Measurements from ENCODE around the gene UPB1. TPM values are rescaled to one million over a fixed set of nuclear protein-coding genes. Genes with fewer than 3 reads are reported as not detected.

The UPB1 gene
- under 1 TPM; 0.40 to 0.67 TPM for total RNA-seq

- DNase-seq, result no peak
- no peaks in the 10 kb centered on the region for H3K9me3 Mint-ChIP-seq
- CTCF ChIA-PET, result no interaction called here
- POLR2A ChIA-PET, result no interaction called here
- H3K27ac Mint-ChIP-seq, result no peak within 1 kb of the TSS
- no peak within 1 kb of the TSS for H3K4me3 Mint-ChIP-seq
- peaks cover 16% of the 10 kb centered on the region for H3K4me1 Mint-ChIP-seq
- no peaks in the 10 kb centered on the region for H3K36me3 Mint-ChIP-seq (ENCODE audit: low read depth)
- peaks cover 39% of the 10 kb centered on the region for H3K27me3 Mint-ChIP-seq
These were observed at the start of gene UPB1 for GRCh38 chr22:24494528-24495364. UPB1 (plus strand) TSS chr22:24495332; CDS start chr22:24495404, 72 bp downstream.

- Mint-ChIP-seq H3K4me1 (peaks cover 15% of the 10 kb centered on the region), H3K27ac (no peak overlapping the region), H3K27me3 (no peaks in the 10 kb centered on the region), H3K4me3 (no peak overlapping the region), H3K36me3 (ENCODE audit: low read depth) (peaks cover 26% of the 10 kb centered on the region), H3K9me3 (no peaks in the 10 kb centered on the region)
- ChIA-PET CTCF (interaction anchor here (0.6 to 1.8 kb wide), 6 partner anchors 9 to 99 kb away, joined by 3 to 5 read pairs (median 3); no protein-coding TSS in a partner anchor), POLR2A (no interaction called here)
- no peak for DNase-seq
These were observed 49.5 kb upstream of the UPB1 start for GRCh38 chr22:24445481-24446259.

GRCh38 chr22:24446260-24446611 lies 48.9 kb upstream of the UPB1 start:
- H3K36me3 Mint-ChIP-seq (ENCODE audit: low read depth), result peaks cover 20% of the 10 kb centered on the region
- H3K4me1 Mint-ChIP-seq, result peaks cover 11% of the 10 kb centered on the region
- ChIA-PET POLR2A (no interaction called here), CTCF (interaction anchor here (0.8 to 1.8 kb wide), 4 partner anchors 9 to 99 kb away, joined by 3 to 5 read pairs (median 3); no protein-coding TSS in a partner anchor)
- H3K9me3 Mint-ChIP-seq, result peaks cover 2% of the 10 kb centered on the region
- no peak overlapping the region for H3K4me3 Mint-ChIP-seq
- H3K27me3 Mint-ChIP-seq, result no peaks in the 10 kb centered on the region
- no peak for DNase-seq
- H3K27ac Mint-ChIP-seq, result no peak overlapping the region

GRCh38 chr22:24450610-24451009 lies 44.5 kb upstream of the UPB1 start:
- CTCF ChIA-PET, result interaction anchor here (0.9 to 1.0 kb wide), 2 partner anchors 12 to 13 kb away, joined by 3 to 5 read pairs; no protein-coding TSS in a partner anchor
- H3K9me3 Mint-ChIP-seq, result peaks cover 3% of the 10 kb centered on the region
- no peak for DNase-seq
- no peaks in the 10 kb centered on the region for H3K27me3 Mint-ChIP-seq
- H3K4me1 Mint-ChIP-seq, result peaks cover 2% of the 10 kb centered on the region
- POLR2A ChIA-PET, result no interaction called here
- H3K36me3 Mint-ChIP-seq (ENCODE audit: low read depth), result no peaks in the 10 kb centered on the region
- H3K27ac Mint-ChIP-seq, result no peak overlapping the region
- H3K4me3 Mint-ChIP-seq, result no peak overlapping the region

- ChIA-PET CTCF (no interaction called here), POLR2A (no interaction called here)
- H3K4me3 Mint-ChIP-seq, result no peak overlapping the region
- H3K9me3 Mint-ChIP-seq, result peaks cover 3% of the 10 kb centered on the region
- no peaks in the 10 kb centered on the region for H3K27me3 Mint-ChIP-seq
- H3K36me3 Mint-ChIP-seq (ENCODE audit: low read depth), result no peaks in the 10 kb centered on the region
- no peak for DNase-seq
- no peak overlapping the region for H3K27ac Mint-ChIP-seq
- peaks cover 2% of the 10 kb centered on the region for H3K4me1 Mint-ChIP-seq
These were observed 44.0 kb upstream of the UPB1 start for GRCh38 chr22:24451162-24451561.

- Mint-ChIP-seq H3K27me3 (no peaks in the 10 kb centered on the region), H3K4me3 (no peak overlapping the region), H3K36me3 (ENCODE audit: low read depth) (no peaks in the 10 kb centered on the region), H3K9me3 (peaks cover 3% of the 10 kb centered on the region), H3K4me1 (peaks cover 2% of the 10 kb centered on the region), H3K27ac (no peak overlapping the region)
- CTCF ChIA-PET, result interaction anchor here (0.8 kb wide), 1 partner anchor 10 kb away, joined by 3 read pairs; no protein-coding TSS in a partner anchor
- POLR2A ChIA-PET, result no interaction called here
- DNase-seq, result no peak
These were observed 41.3 kb upstream of the UPB1 start for GRCh38 chr22:24453853-24454252.

- Mint-ChIP-seq H3K27ac (no peak overlapping the region), H3K4me3 (no peak overlapping the region), H3K4me1 (peaks cover 9% of the 10 kb centered on the region), H3K36me3 (ENCODE audit: low read depth) (no peaks in the 10 kb centered on the region), H3K9me3 (peaks cover 3% of the 10 kb centered on the region), H3K27me3 (no peaks in the 10 kb centered on the region)
- CTCF ChIA-PET, result interaction anchor here (0.7 to 1.5 kb wide), 2 partner anchors 38 to 297 kb away, joined by 3 to 4 read pairs; no protein-coding TSS in a partner anchor
- DNase-seq, result no peak
- POLR2A ChIA-PET, result no interaction called here
These were observed 40.1 kb upstream of the UPB1 start for GRCh38 chr22:24455039-24455438.

GRCh38 chr22:24455751-24456426 lies 39.2 kb upstream of the UPB1 start:
- CTCF ChIA-PET, result interaction anchor here (0.8 to 1.6 kb wide), 4 partner anchors 9 to 39 kb away, joined by 3 read pairs; no protein-coding TSS in a partner anchor
- H3K27me3 Mint-ChIP-seq, result no peaks in the 10 kb centered on the region
- H3K4me1 Mint-ChIP-seq, result peaks cover 11% of the 10 kb centered on the region
- H3K9me3 Mint-ChIP-seq, result peaks cover 3% of the 10 kb centered on the region
- no peaks in the 10 kb centered on the region for H3K36me3 Mint-ChIP-seq (ENCODE audit: low read depth)
- H3K27ac Mint-ChIP-seq, result no peak overlapping the region
- POLR2A ChIA-PET, result no interaction called here
- H3K4me3 Mint-ChIP-seq, result no peak overlapping the region
- DNase-seq, result no peak

- Mint-ChIP-seq H3K27me3 (no peaks in the 10 kb centered on the region), H3K9me3 (no peaks in the 10 kb centered on the region), H3K36me3 (ENCODE audit: low read depth) (no peaks in the 10 kb centered on the region), H3K27ac (no peak overlapping the region), H3K4me1 (peaks cover 12% of the 10 kb centered on the region), H3K4me3 (no peak overlapping the region)
- ChIA-PET POLR2A (no interaction called here), CTCF (no interaction called here)
- DNase-seq, result no peak
These were observed 37.2 kb upstream of the UPB1 start for GRCh38 chr22:24457894-24458420.

GRCh38 chr22:24459911-24460310 lies 35.2 kb upstream of the UPB1 start:
- Mint-ChIP-seq H3K9me3 (no peaks in the 10 kb centered on the region), H3K4me1 (peaks cover 12% of the 10 kb centered on the region), H3K36me3 (ENCODE audit: low read depth) (no peaks in the 10 kb centered on the region), H3K27ac (no peak overlapping the region), H3K27me3 (no peaks in the 10 kb centered on the region), H3K4me3 (no peak overlapping the region)
- ChIA-PET POLR2A (no interaction called here), CTCF (interaction anchor here (1.3 to 1.4 kb wide), 2 partner anchors 10 to 13 kb away, joined by 4 to 5 read pairs; no protein-coding TSS in a partner anchor)
- DNase-seq, result no peak

- Mint-ChIP-seq H3K4me1 (peaks cover 14% of the 10 kb centered on the region), H3K27ac (peak overlapping the region; percentile 57), H3K36me3 (ENCODE audit: low read depth) (no peaks in the 10 kb centered on the region), H3K27me3 (no peaks in the 10 kb centered on the region), H3K4me3 (no peak overlapping the region), H3K9me3 (no peaks in the 10 kb centered on the region)
- ChIA-PET POLR2A (no interaction called here), CTCF (interaction anchor here (0.7 to 1.4 kb wide), 5 partner anchors 9 to 38 kb away, joined by 3 to 5 read pairs (median 4); no protein-coding TSS in a partner anchor)
- no peak for DNase-seq
These were observed 34.6 kb upstream of the UPB1 start for GRCh38 chr22:24460418-24461089.

All from activated CD4-positive, alpha-beta T cell treated with anti-CD3 and anti-CD28 coated beads, Interleukin-2, amount 10 ng/mL, durations not matched to agents 7 days and 5 days (primary cell).